Activated B cell treated with CpG ODN at 0.5 μM for 24 hours (primary cell): ENCODE data around the gene FLT1. TPM values are rescaled to one million over a fixed set of nuclear protein-coding genes. Genes with fewer than 3 reads are reported as not detected.

ENCODE experiments used
- ATAC-seq: fragments of 200-7000 bp; cut with Tn5 transposase; one replicate; pipeline ENCODE4 v1.10.0; 2021; ENCODE audit warnings: low read depth, mild to moderate bottlenecking, moderate library complexity
- CTCF ChIA-PET: fragments of 350-600 bp; sonication (Branson Sonifier 250); formaldehyde crosslinking; loops from one replicate; lab custom pipeline; 2021; ENCODE audit warnings: antibody characterized with exemption; lab: Charles Lee
- POLR2A ChIA-PET: fragments of 350-600 bp; sonication (Branson Sonifier 250); formaldehyde crosslinking; loops from one replicate; lab custom pipeline; 2021; ENCODE audit warnings: antibody characterized with exemption; lab: Charles Lee
- DNase-seq: peaks from one replicate; pipeline ENCODE4 v3.0.0; 2022
- H3K27ac Mint-ChIP-seq: one replicate; pipeline ENCODE4 v1.8.0; 2020; ENCODE audit warnings: mixed read lengths
- H3K27me3 Mint-ChIP-seq: one replicate; pipeline ENCODE4 v1.8.0; 2021; ENCODE audit warnings: mixed read lengths
- H3K36me3 Mint-ChIP-seq: one replicate; pipeline ENCODE4 v1.8.0; 2021; ENCODE audit warnings: low read depth, mixed read lengths
- H3K4me1 Mint-ChIP-seq: one replicate; pipeline ENCODE4 v1.8.0; 2021; ENCODE audit warnings: mixed read lengths
- H3K4me3 Mint-ChIP-seq: one replicate; pipeline ENCODE4 v1.8.0; 2020; ENCODE audit warnings: mild to moderate bottlenecking, mixed read lengths
- H3K9me3 Mint-ChIP-seq: one replicate; pipeline ENCODE4 v1.8.0; 2020; ENCODE audit warnings: mixed read lengths
- CTCF ChIP-seq: fragments of 200-600 bp; IDR thresholded peaks from one replicate; pipeline ENCODE4 v1.8.0; 2022; ENCODE audit warnings: antibody characterized with exemption, mild to moderate bottlenecking
- intact Hi-C: fragments of 100-400 bp; cut with micrococcal nuclease; formaldehyde crosslinking; loops from one replicate; pipeline ENCODE4 v1.15.1; 2024
- total RNA-seq: library from RNA; stranded (reverse); gene quantifications from 2 replicates; pipeline ENCODE4 v1.2.3, GENCODE V29; 2022

The FLT1 gene
- total RNA-seq, 1 donor from 2014 or later = 1.3 TPM

- intact Hi-C loops = loop anchor here (5.0 kb wide), 3 partner anchors 204 to 386 kb away; partner anchors contain the start of gene SLC46A3
- no peak for DNase-seq
- H3K27ac Mint-ChIP-seq = no peak overlapping the region
- ChIA-PET CTCF (no interaction called here), POLR2A (no interaction called here)
- peaks cover 36% of the 10 kb centered on the region for H3K4me1 Mint-ChIP-seq
- no peak for TF ChIP-seq CTCF
- ATAC-seq = no peak
- no peaks in the 10 kb centered on the region for H3K9me3 Mint-ChIP-seq
- no peak overlapping the region for H3K4me3 Mint-ChIP-seq
- peaks cover 9% of the 10 kb centered on the region for H3K27me3 Mint-ChIP-seq
- H3K36me3 Mint-ChIP-seq = no peaks in the 10 kb centered on the region
Measured at GRCh38 chr13:28432816-28433560, 61.9 kb downstream of the FLT1 start.

GRCh38 chr13:28429685-28430290, 65.1 kb downstream of the FLT1 start:
- ChIA-PET POLR2A (interaction anchor here (0.9 to 1.6 kb wide), 2 partner anchors 229 to 291 kb away, joined by 3 to 19 read pairs; partner anchors contain the start of gene POMP), CTCF (no interaction called here)
- Mint-ChIP-seq H3K27ac (peak overlapping the region; percentile 97), H3K27me3 (peaks cover under 1% of the 10 kb centered on the region), H3K36me3 (peaks cover 6% of the 10 kb centered on the region), H3K4me3 (peak overlapping the region; percentile 86), H3K9me3 (no peaks in the 10 kb centered on the region), H3K4me1 (peaks cover 36% of the 10 kb centered on the region)
- TF ChIP-seq CTCF = no peak
- intact Hi-C loops = loop anchor here (1.0 to 5.0 kb wide), 7 partner anchors 7 to 382 kb away; partner anchors contain the start of gene SLC46A3
- ATAC-seq (peak; percentile 92), DNase-seq (peak; percentile 19)

GRCh38 chr13:28429096-28429495, 65.8 kb downstream of the FLT1 start:
- intact Hi-C loops = no loop called here

GRCh38 chr13:28426381-28426780, 68.5 kb downstream of the FLT1 start:
- DNase-seq (no peak), ATAC-seq (no peak)
- H3K27ac Mint-ChIP-seq = no peak overlapping the region
- H3K27me3 Mint-ChIP-seq = no peaks in the 10 kb centered on the region
- no peaks in the 10 kb centered on the region for H3K9me3 Mint-ChIP-seq
- peaks cover 54% of the 10 kb centered on the region for H3K4me1 Mint-ChIP-seq
- intact Hi-C loops = no loop called here
- no peak overlapping the region for H3K4me3 Mint-ChIP-seq
- no peak for TF ChIP-seq CTCF
- peaks cover 6% of the 10 kb centered on the region for H3K36me3 Mint-ChIP-seq
- CTCF ChIA-PET = no interaction called here
- POLR2A ChIA-PET = no interaction called here

More at GRCh38 chr13:28429096-28429495, 65.8 kb downstream of the FLT1 start:
- no peak for TF ChIP-seq CTCF
- peak overlapping the region; percentile 86 for H3K4me3 Mint-ChIP-seq
- ChIA-PET CTCF (no interaction called here), POLR2A (interaction anchor here (0.9 to 1.6 kb wide), 2 partner anchors 229 to 290 kb away, joined by 3 to 19 read pairs; partner anchors contain the start of gene POMP)
- no peaks in the 10 kb centered on the region for H3K9me3 Mint-ChIP-seq
- peaks cover 6% of the 10 kb centered on the region for H3K36me3 Mint-ChIP-seq
- H3K27me3 Mint-ChIP-seq = no peaks in the 10 kb centered on the region
- ATAC-seq (no peak), DNase-seq (no peak)
- peaks cover 36% of the 10 kb centered on the region for H3K4me1 Mint-ChIP-seq
- peak overlapping the region; percentile 97 for H3K27ac Mint-ChIP-seq

- no peak for DNase-seq
- no peak overlapping the region for H3K4me3 Mint-ChIP-seq
- H3K4me1 Mint-ChIP-seq = peaks cover 51% of the 10 kb centered on the region
- peaks cover 6% of the 10 kb centered on the region for H3K36me3 Mint-ChIP-seq
- no peak for TF ChIP-seq CTCF
- H3K27me3 Mint-ChIP-seq = no peaks in the 10 kb centered on the region
- no peaks in the 10 kb centered on the region for H3K9me3 Mint-ChIP-seq
- POLR2A ChIA-PET = interaction anchor here (0.5 kb wide), 1 partner anchor 1410 kb away, joined by 7 read pairs; no protein-coding TSS in a partner anchor
- ATAC-seq = no peak
- H3K27ac Mint-ChIP-seq = no peak overlapping the region
- intact Hi-C loops = no loop called here
- CTCF ChIA-PET = no interaction called here
Measured at GRCh38 chr13:28425793-28426192, 69.1 kb downstream of the FLT1 start.
